Common myeloid progenitor, CD34-positive (primary cell): ENCODE results near the gene SLC5A12.
"Not testable (repeated sequence)": the region's sequence is repeated elsewhere in the genome, so short reads cannot be mapped to it uniquely, and the experiment has no call there.

Experiments
- CTCF ChIA-PET: fragments of 350-600 bp; sonication (Branson Sonifier 250); formaldehyde crosslinking; loops from one replicate; lab custom pipeline; 2021; ENCODE audit warnings: antibody characterized with exemption; lab: Charles Lee
- POLR2A ChIA-PET: fragments of 350-600 bp; sonication (Branson Sonifier 250); formaldehyde crosslinking; loops from one replicate; lab custom pipeline; 2021; ENCODE audit warnings: antibody characterized with exemption; lab: Charles Lee
- DNase-seq, 3 donors: peaks; one replicate each; pipeline versions ENCODE4 v3.0.0 to v3.0.0-alpha.2; 2013
- H3K27ac ChIP-seq, 2 experiments: 1 replicate in 1 of 2; 2 replicates in 1 of 2; pipeline ENCODE4 v1.7.0; 2013; ENCODE audit warnings: inconsistent platforms in 2 of 2, low read length in 2 of 2, mild to moderate bottlenecking in 2 of 2, low read depth in 1 of 2, moderate library complexity in 1 of 2; ENCODE audit not compliant: severe bottlenecking in 2 of 2, insufficient read depth in 1 of 2, poor library complexity in 1 of 2
- H3K27me3 ChIP-seq, 5 experiments: replicated peaks in 2 of 5; 1 replicate in 3 of 5; 2 replicates in 2 of 5; pipeline versions ENCODE4 v1.6.1 to v1.7.0; 2013; ENCODE audit warnings: low read length in 4 of 5, mild to moderate bottlenecking in 2 of 5, moderate library complexity in 2 of 5, inconsistent platforms in 1 of 5; ENCODE audit not compliant: insufficient read depth in 5 of 5, control insufficient read depth in 4 of 5
- H3K36me3 ChIP-seq, 4 experiments: 1 replicate in 2 of 4; 2 replicates in 2 of 4; pipeline versions ENCODE4 v1.6.1 to v1.7.0; 2013; ENCODE audit warnings: low read length in 3 of 4, control low read depth in 1 of 4, mild to moderate bottlenecking in 1 of 4; ENCODE audit not compliant: control insufficient read depth in 4 of 4, insufficient read depth in 4 of 4
- H3K4me1 ChIP-seq, 4 experiments: 1 replicate in 3 of 4; 2 replicates in 1 of 4; pipeline versions ENCODE4 v1.6.1 to v1.7.1; 2013; ENCODE audit warnings: low read length in 3 of 4, mild to moderate bottlenecking in 3 of 4, control low read depth in 1 of 4, inconsistent platforms in 1 of 4, moderate library complexity in 1 of 4; ENCODE audit not compliant: control insufficient read depth in 4 of 4, insufficient read depth in 4 of 4; ENCODE audit errors: control extremely low read depth in 1 of 4
- H3K4me3 ChIP-seq, 7 experiments: 1 replicate in 4 of 7; 2 replicates in 3 of 7; pipeline versions ENCODE4 v1.5.1 to v1.7.0; 2013; ENCODE audit warnings: mild to moderate bottlenecking in 7 of 7, low read length in 6 of 7, moderate library complexity in 6 of 7, inconsistent platforms in 2 of 7, low read depth in 2 of 7, control low read depth in 1 of 7; ENCODE audit not compliant: insufficient read depth in 4 of 7, control insufficient read depth in 1 of 7; ENCODE audit errors: extremely low read depth in 1 of 7
- H3K9me3 ChIP-seq, 5 experiments: 1 replicate in 4 of 5; 2 replicates in 1 of 5; pipeline versions ENCODE4 v1.6.1 to v1.7.1; 2013; ENCODE audit warnings: low read length in 4 of 5, mild to moderate bottlenecking in 2 of 5, inconsistent platforms in 1 of 5, low read depth in 1 of 5, moderate library complexity in 1 of 5; ENCODE audit not compliant: control insufficient read depth in 4 of 5, insufficient read depth in 2 of 5; ENCODE audit errors: control extremely low read depth in 1 of 5
- WGBS: methylation state at CpG from one replicate; pipeline ENCODE4 v1.1.5; 2013; ENCODE audit not compliant: insufficient coverage; 5-methylcytosine and 5-hydroxymethylcytosine counted together

The SLC5A12 gene

DNA sequence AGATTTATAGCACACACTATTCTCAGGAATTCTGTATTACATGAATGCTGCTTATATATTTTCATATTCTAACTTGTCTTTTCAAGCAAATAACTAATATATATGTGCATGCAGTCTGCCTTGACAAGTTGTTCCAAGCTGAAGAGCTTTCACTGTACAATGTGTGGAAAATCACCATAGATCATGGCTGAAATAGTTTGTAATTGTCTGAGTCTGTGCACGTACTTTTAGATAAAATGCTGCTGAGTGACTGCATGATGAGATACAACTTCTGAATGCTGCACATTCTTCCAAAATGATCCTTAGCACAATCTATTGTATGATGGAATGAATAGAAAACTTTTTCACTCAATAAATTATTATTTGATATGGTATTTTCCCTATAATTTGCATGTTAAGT, 58.9 kb downstream of the SLC5A12 start:
- CTCF ChIA-PET = no interaction called here
- POLR2A ChIA-PET = no interaction called here

DNA sequence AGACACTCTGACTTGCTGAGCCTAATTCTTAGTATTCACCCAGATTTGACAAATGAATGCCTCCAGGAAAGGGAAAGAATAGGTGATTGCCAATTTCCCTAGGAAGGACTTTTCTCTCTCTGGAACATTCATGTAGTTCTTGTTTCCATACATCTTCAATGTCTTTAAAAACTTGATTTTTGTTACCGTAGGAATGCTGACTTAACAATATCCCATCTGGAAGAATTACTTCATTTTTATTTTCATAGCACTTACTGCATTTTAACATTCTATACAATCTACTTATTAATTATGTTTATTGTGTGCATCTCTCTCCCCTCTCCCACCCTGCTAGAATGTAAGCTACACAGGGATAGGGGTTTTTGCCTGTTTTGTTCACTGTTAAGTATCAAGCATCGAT, 66.6 kb downstream of the SLC5A12 start:
- 100% methylated on average over 1 of the region's 2 CpGs for WGBS
- Histone ChIP-seq H3K27me3 (no peaks in the 10 kb centered on the region), H3K4me1 (no peaks in the 10 kb centered on the region), H3K27ac (no peak overlapping the region), H3K36me3 (no peaks in the 10 kb centered on the region), H3K4me3 (no peak overlapping the region), H3K9me3 (no peaks in the 10 kb centered on the region)
- CTCF ChIA-PET = no interaction called here
- POLR2A ChIA-PET = no interaction called here
- DNase-seq = no peak

More for the DNA sequence above, 58.9 kb downstream of the SLC5A12 start:
- no peak for DNase-seq
- H3K4me3 ChIP-seq = no peak overlapping the region
- no peaks in the 10 kb centered on the region for H3K27me3 ChIP-seq
- no peaks in the 10 kb centered on the region for H3K4me1 ChIP-seq
- no CpG with 5 or more reads among the region's 1 CpG for WGBS
- no peaks in the 10 kb centered on the region for H3K9me3 ChIP-seq
- H3K36me3 ChIP-seq = no peaks in the 10 kb centered on the region
- no peak overlapping the region for H3K27ac ChIP-seq

- Histone ChIP-seq H3K36me3 (no peaks in the 10 kb centered on the region), H3K27ac (no peak overlapping the region), H3K4me1 (no peaks in the 10 kb centered on the region), H3K4me3 (no peak overlapping the region), H3K9me3 (no peaks in the 10 kb centered on the region), H3K27me3 (peaks cover 0 to 5% (median 0%) of the 10 kb centered on the region in 5 experiments)
- DNase-seq = no peak
- ChIA-PET POLR2A (no interaction called here), CTCF (interaction anchor here (1.7 kb wide), 1 partner anchor 16 kb away, joined by 3 read pairs; no protein-coding TSS in a partner anchor)
- 77% methylated on average over 6 of the region's 6 CpGs for WGBS
Measured at GRCh38 chr11:26651916-26652315, 69.9 kb downstream of the SLC5A12 start.

DNA sequence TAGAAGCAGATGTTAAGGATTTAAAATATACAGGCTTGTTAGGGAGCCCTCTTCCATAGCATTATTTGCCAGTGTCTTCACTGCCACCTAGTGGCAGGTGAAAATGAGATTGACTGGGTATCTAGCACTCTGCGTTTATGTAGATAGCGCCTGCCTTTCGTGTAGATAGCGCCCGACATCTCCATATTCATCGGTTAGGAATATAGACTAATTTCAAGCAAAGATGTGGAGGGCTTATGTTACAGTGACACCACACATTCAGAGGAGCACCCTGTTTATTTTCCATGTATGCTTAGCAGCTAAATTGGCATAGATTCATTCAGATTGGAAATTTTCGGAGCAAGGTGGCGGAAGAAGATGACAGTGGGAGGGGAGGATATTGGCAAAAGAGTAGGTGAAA, 72.0 kb downstream of the SLC5A12 start:
- CTCF ChIA-PET = no interaction called here
- Histone ChIP-seq H3K36me3 (no peaks in the 10 kb centered on the region), H3K4me3 (no peak overlapping the region), H3K27me3 (peaks cover 0 to 5% (median 0%) of the 10 kb centered on the region in 5 experiments), H3K27ac (no peak overlapping the region), H3K4me1 (no peaks in the 10 kb centered on the region), H3K9me3 (no peaks in the 10 kb centered on the region)
- peak; percentile 41 to 65 (median 56) for DNase-seq
- WGBS = 38% methylated on average over 8 of the region's 8 CpGs
- POLR2A ChIA-PET = no interaction called here

DNA sequence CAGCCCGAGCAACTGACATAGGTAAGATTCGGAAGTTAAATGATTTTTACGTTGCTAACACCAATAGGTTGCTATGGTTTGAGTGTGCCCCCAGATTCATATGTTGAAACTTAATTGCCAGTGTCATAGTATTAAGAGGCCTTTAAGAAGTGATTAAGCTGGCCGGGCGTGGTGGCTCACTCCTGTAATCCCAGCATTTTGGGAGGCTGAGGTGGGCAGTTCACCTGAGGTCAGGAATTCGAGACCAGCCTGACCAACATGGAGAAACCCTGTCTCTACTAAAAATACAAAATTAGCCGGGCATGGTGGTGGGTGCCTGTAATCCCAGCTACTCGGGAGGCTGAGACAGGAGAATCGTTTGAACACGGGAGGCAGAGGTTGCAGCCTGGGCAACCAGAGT, 78.5 kb downstream of the SLC5A12 start:
- DNase-seq, H3K27ac ChIP-seq, H3K36me3 ChIP-seq, H3K4me1 ChIP-seq, CTCF ChIA-PET, H3K4me3 ChIP-seq, H3K27me3 ChIP-seq, POLR2A ChIA-PET, H3K9me3 ChIP-seq: not testable (repeated sequence)
- 99% methylated on average over 9 of the region's 10 CpGs for WGBS

DNA sequence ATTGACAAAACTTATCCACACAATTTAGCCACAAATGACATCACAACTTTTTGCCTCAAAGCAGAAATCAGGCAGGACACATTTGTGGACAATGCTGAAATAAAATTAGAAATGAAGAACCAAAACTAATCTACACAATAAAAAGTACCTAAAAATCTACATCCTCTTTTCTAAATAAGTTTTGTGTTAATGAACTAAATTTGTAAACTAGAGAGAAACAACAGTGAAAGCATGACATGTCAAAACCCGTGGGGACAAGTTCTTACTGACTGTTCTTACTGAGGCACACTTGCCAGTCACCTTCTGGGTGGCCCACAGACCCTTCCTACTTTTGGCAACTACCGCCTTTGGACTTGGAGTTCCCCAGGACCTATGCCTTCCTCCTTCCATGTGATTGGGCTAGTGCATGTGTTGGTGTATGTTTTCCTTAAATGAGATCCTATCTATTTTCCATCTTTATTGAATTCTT, 89.1 kb downstream of the SLC5A12 start:
- CTCF ChIA-PET = no interaction called here

GRCh38 chr11:26626346-26626745, 95.5 kb downstream of the SLC5A12 start:
- no peak for DNase-seq
- H3K4me1 ChIP-seq = no peaks in the 10 kb centered on the region
- no peaks in the 10 kb centered on the region for H3K36me3 ChIP-seq
- POLR2A ChIA-PET = no interaction called here
- whole genome bisulfite sequencing = no CpG with 5 or more reads among the region's 1 CpG
- no peaks in the 10 kb centered on the region for H3K27me3 ChIP-seq
- CTCF ChIA-PET = interaction anchor here (1.5 kb wide), 1 partner anchor 15 kb away, joined by 3 read pairs; no protein-coding TSS in a partner anchor
- H3K9me3 ChIP-seq = no peaks in the 10 kb centered on the region
- no peak overlapping the region for H3K4me3 ChIP-seq
- no peak overlapping the region for H3K27ac ChIP-seq

More for the DNA sequence above, 89.1 kb downstream of the SLC5A12 start:
- DNase-seq = no peak
- no CpG with 5 or more reads among the region's 2 CpGs for WGBS
- no peak overlapping the region for H3K27ac ChIP-seq
- H3K4me1 ChIP-seq = no peaks in the 10 kb centered on the region
- no peak overlapping the region for H3K4me3 ChIP-seq
- no peaks in the 10 kb centered on the region for H3K9me3 ChIP-seq
- H3K27me3 ChIP-seq = no peaks in the 10 kb centered on the region
- no peaks in the 10 kb centered on the region for H3K36me3 ChIP-seq
- POLR2A ChIA-PET = no interaction called here
